Neural crest cell (in vitro differentiated cells): ENCODE data around the gene PPIC. TPM values are rescaled to one million over a fixed set of nuclear protein-coding genes. Genes with fewer than 3 reads are reported as not detected.
A peak's percentile ranks its signal among the peaks of the same experiment; 100 is the strongest.

Experiments
- DNase-seq: peaks from one replicate; pipeline ENCODE4 v3.0.0; 2021; ENCODE audit warnings: low read depth, mixed read lengths, low spot score
- H3K27ac Mint-ChIP-seq: one replicate; pipeline ENCODE4 v1.8.0; 2021; ENCODE audit warnings: mild to moderate bottlenecking, mixed read lengths; ENCODE audit not compliant: unreplicated experiment
- H3K27me3 Mint-ChIP-seq: 2 replicates; pipeline ENCODE4 v1.8.0; 2021; ENCODE audit warnings: low read depth, mild to moderate bottlenecking, mixed read lengths
- H3K36me3 Mint-ChIP-seq: 2 replicates; pipeline ENCODE4 v1.8.0; 2021; ENCODE audit warnings: low read depth, mild to moderate bottlenecking, mixed read lengths
- H3K4me1 Mint-ChIP-seq: 2 replicates; pipeline ENCODE4 v1.8.0; 2021; ENCODE audit warnings: mixed read lengths
- H3K4me3 Mint-ChIP-seq: one replicate; pipeline ENCODE4 v1.8.0; 2021; ENCODE audit warnings: mild to moderate bottlenecking, mixed read lengths
- H3K9me3 Mint-ChIP-seq: 2 replicates; pipeline ENCODE4 v1.8.0; 2021; ENCODE audit warnings: mixed read lengths
- CTCF ChIP-seq: fragments of 200-600 bp; sonication (generic); conservative IDR thresholded peaks from 2 replicates; pipeline ENCODE4 v1.5.0; 2021; ENCODE audit warnings: antibody characterized with exemption, mild to moderate bottlenecking
- total RNA-seq: library from RNA; stranded (reverse); gene quantifications from 2 replicates; pipeline ENCODE4 v1.2.1, GENCODE V29; 2021

The PPIC gene
- total RNA-seq, 1 donor from 2014 or later: 1.7 TPM

DNA sequence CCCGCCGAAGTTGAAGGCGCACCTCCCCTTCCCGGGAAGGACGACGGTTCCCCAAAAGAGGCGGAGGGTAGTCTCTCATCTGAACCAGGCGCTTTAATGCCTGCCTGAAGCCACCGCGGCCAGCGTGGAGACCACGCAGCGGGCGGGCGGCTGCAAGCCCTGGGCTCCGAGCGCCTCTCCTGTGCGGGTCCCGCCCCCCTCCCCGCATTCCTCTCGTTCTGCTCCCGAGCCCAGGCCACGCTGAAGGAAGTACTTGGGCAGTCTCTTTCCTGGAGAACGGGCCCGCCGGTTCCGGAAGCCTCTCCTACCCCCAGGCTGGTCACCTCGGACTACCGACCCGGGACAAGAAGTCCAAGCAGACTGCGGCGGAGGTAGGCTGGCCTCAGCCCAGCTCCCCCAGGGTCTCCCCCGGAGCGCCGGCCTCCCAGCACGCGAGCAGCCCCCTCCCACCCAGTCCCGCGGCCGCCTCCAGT, 571 bp downstream of the PPIC start:
- peaks cover 84% of the 10 kb centered on the region for H3K27me3 Mint-ChIP-seq
- peaks cover 12% of the 10 kb centered on the region for H3K4me1 Mint-ChIP-seq
- H3K9me3 Mint-ChIP-seq: no peaks in the 10 kb centered on the region
- no peaks in the 10 kb centered on the region for H3K36me3 Mint-ChIP-seq
- H3K4me3 Mint-ChIP-seq: peak overlapping the region; percentile 76
- peak; percentile 14 for DNase-seq
- no peak overlapping the region for H3K27ac Mint-ChIP-seq
- TF ChIP-seq CTCF: no peak

- Mint-ChIP-seq H3K9me3 (no peaks in the 10 kb centered on the region), H3K4me1 (peaks cover 12% of the 10 kb centered on the region), H3K4me3 (peak overlapping the region; percentile 83), H3K27ac (no peak overlapping the region), H3K36me3 (no peaks in the 10 kb centered on the region), H3K27me3 (peaks cover 85% of the 10 kb centered on the region)
- no peak for TF ChIP-seq CTCF
- no peak for DNase-seq
Observed at GRCh38 chr5:123035360-123035917, 1.1 kb downstream of the PPIC start.

GRCh38 chr5:123033157-123033671, 3.3 kb downstream of the PPIC start:
- no peaks in the 10 kb centered on the region for H3K9me3 Mint-ChIP-seq
- TF ChIP-seq CTCF: no peak
- no peak overlapping the region for H3K27ac Mint-ChIP-seq
- H3K4me3 Mint-ChIP-seq: no peak overlapping the region
- no peaks in the 10 kb centered on the region for H3K36me3 Mint-ChIP-seq
- DNase-seq: no peak
- peaks cover 19% of the 10 kb centered on the region for H3K4me1 Mint-ChIP-seq
- H3K27me3 Mint-ChIP-seq: peaks cover 64% of the 10 kb centered on the region

GRCh38 chr5:123028222-123028621, 8.3 kb downstream of the PPIC start:
- Mint-ChIP-seq H3K4me3 (no peak overlapping the region), H3K27ac (no peak overlapping the region), H3K27me3 (peaks cover 21% of the 10 kb centered on the region), H3K4me1 (peaks cover 13% of the 10 kb centered on the region), H3K9me3 (no peaks in the 10 kb centered on the region), H3K36me3 (no peaks in the 10 kb centered on the region)
- no peak for TF ChIP-seq CTCF
- DNase-seq: no peak

DNA sequence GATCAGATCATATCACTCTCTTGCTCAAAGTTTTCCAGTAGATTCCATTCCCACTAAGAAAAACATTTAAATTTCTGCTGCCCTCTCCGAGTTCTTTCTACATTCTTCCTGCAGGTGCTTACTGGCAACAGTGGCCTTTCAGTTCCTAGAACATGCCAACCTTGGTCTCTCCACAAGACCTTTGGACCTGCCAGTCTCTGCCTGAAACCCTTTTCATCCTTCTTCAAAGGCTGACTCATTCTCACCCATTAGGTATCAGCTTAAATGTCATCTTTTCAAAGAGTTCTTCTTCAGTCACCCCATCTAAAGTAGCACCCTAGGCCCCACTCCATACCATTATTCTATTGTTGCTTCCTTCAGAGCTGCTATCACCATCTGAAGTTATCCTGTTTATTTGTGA, 21.8 kb downstream of the PPIC start:
- Mint-ChIP-seq H3K27ac (no peak overlapping the region), H3K27me3 (no peaks in the 10 kb centered on the region), H3K9me3 (peaks cover 7% of the 10 kb centered on the region), H3K4me3 (no peak overlapping the region), H3K4me1 (no peaks in the 10 kb centered on the region), H3K36me3 (peaks cover 8% of the 10 kb centered on the region)
- TF ChIP-seq CTCF: no peak
- DNase-seq: no peak
